NCI-H1105 treated with DMSO at 0.1 percent for 48 hours (cell line): Measurements from ENCODE around the gene TULP4.
"Not testable (repeated sequence)": the region's sequence is repeated elsewhere in the genome, so short reads cannot be mapped to it uniquely, and the experiment has no call there.

Source experiments
- DNase-seq: peaks from one replicate; lab custom pipeline; 2025; lab: John Stamatoyannopoulos, UW

The TULP4 gene

DNA sequence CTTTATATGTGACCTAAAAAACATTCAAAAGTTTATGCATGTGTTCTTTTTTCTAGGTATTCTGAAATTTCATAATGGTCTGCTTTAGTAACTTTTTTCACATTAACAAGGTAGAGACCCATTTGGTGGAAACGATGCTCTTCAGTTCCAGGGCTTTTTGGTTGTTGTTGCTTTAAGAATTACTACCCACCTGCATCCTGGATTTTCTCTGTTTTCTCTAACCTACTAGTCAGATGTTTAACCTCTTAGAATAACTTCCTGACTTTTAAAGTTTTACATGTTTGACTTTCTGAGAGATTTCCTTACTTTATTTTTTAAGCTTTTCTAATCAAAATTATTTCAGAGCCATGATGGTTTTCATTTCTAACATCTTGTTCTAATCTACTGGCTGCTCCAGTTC lies 14.9 kb downstream of the TULP4 start:
- DNase-seq: no peak

- no peak for DNase-seq
Measured at GRCh38 chr6:158328952-158329351, 16.7 kb downstream of the TULP4 start.

GRCh38 chr6:158329531-158329930 lies 17.3 kb downstream of the TULP4 start:
- DNase-seq: no peak

DNA sequence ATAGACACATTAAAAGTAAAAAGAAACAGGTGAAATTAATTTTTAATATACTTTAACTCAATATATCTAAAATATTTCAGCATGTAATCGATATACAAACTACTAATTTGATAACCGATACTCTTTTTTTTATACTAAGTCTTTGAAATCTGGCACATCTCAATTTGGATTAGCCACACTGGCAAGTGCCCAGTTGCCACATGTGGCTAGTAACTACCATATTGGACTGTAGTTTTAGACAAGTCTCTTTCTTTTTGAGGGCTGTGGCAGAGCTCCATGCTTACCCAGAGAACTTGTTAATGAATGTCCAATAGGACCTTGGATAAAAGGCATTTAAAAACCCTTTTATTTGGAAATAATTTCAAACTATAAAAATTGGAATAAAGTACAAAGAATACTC lies 17.8 kb downstream of the TULP4 start:
- DNase-seq: no peak

DNA sequence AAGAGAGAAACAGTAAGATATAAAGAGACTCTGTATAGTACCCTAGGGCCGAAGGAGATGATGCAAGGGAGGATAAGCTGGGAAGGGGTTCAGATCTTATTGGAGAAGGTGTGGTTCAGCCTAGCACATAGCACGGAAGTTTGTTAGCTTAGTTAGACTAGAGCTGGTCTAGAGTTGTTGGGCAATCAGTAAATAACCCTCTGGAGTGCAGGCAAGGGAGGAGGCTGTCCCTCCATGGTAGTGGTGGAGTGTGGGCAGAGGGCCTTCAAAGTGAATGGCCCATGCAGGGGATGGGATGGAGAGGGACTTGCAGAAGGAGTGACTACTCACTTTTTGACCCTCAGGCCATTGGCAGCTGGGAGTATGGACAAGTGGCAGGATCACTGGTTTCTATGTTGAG lies 20.0 kb downstream of the TULP4 start:
- no peak for DNase-seq

DNA sequence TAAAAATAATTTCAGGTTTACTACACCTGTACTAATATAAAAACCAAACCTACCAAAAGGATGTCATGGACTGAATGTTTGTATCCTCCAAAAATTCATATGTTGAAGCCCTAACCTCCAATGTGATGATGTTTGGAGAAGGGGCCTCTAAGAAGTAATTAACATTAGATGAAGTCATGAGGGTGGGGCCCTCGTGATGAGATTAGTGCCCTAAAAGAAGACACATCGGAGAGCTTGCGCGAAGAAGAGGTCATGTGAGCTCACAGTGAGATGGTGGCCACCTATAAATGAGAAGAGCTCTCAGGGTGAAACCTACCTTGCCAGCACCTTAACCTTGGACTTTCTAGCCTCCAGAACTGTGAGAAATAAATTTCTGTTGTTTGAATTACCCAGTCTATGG lies 20.8 kb downstream of the TULP4 start:
- DNase-seq: no peak

- DNase-seq: no peak
Measured at GRCh38 chr6:158334534-158334933, 22.3 kb downstream of the TULP4 start.

DNA sequence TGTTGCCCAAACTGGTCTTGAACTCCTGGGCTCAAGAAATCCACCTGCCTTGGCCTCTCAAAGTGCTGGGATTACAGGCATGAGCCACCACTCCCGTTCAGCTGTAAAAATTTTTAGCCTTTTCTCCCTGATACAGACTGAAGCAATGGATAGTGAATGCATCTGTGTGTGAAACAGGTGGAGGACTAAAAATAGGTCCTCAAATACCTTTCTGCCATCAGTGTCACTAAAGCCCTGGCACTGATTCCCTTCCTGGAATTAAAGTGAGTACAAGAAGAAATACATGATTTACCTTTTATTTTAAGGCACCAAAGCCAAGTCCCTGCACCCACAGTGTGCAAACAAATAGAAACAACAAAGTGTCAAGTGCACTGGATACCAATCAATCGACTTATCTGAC lies 25.1 kb downstream of the TULP4 start:
- no peak for DNase-seq

- DNase-seq: peak; percentile 55
Measured at GRCh38 chr6:158338311-158339112, 26.2 kb downstream of the TULP4 start.

- DNase-seq: not testable (repeated sequence)
Measured at GRCh38 chr6:158339197-158339596, 26.9 kb downstream of the TULP4 start.

- no peak for DNase-seq
Measured at GRCh38 chr6:158340252-158340651, 28.0 kb downstream of the TULP4 start.

- DNase-seq: no peak
Measured at GRCh38 chr6:158344534-158344933, 32.3 kb downstream of the TULP4 start.

- not testable (repeated sequence) for DNase-seq
Measured at GRCh38 chr6:158345444-158345843, 33.2 kb downstream of the TULP4 start.

- no peak for DNase-seq
Measured at GRCh38 chr6:158347335-158347734, 35.1 kb downstream of the TULP4 start.

- DNase-seq: not testable (repeated sequence)
Measured at GRCh38 chr6:158348737-158349504, 36.7 kb downstream of the TULP4 start.

DNA sequence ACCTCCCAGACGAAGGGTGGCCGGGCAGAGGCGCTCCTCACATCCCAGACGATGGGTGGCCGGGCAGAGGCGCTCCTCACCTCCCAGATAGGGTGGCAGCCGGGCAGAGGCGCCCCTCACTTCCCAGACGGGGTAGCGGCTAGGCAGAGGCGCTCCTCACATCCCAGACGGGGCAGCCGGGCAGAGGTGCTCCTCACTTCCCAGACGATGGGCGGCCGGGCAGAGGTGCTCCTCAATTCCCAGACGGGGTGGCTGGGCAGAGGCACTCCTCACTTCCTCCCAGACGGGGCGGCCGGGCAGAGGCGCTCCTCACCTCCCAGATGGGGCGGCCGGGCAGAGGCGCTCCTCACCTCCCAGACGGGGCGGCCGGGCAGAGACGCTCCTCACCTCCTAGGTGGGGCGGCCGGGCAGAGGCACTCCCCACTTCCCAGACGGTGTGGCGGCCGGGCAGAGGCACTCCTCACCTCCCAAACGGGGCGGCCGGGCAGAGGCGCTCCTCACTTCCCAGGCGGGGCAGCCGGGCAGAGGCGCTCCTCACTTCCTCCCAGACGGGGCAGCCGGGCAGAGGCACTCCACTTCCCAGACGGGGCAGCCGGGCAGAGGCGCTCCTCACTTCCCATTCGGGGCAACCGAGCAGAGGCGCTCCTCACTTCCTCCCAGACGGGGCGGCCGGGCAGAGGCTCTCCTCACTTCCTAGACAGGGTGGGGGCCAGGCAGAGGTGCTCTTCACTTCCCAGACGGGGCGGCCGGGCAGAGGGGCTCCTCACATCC lies 37.4 kb downstream of the TULP4 start:
- DNase-seq: not testable (repeated sequence)

DNA sequence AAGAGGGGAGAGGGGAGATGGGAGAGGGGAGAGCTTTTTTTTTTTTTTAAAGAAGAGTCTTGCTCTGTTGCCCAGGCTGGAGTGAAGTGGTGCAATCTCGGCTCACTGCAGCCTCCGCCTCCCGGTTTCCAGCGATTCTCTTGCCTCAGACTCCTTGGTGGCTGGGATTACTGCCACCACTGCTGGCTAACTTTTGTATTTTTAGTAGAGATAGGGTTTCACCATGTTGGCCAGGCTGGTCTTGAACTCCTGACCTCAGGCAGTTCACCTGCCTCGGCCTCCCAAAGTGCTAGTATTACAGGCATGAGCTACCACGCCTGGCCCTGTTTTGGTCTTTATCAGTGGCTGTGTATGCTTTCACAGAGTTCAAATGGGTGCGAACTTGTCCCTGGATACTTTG lies 38.5 kb downstream of the TULP4 start:
- not testable (repeated sequence) for DNase-seq

GRCh38 chr6:158353883-158354877 lies 41.9 kb downstream of the TULP4 start:
- no peak for DNase-seq

GRCh38 chr6:158356586-158357546 lies 44.6 kb downstream of the TULP4 start:
- DNase-seq: no peak

GRCh38 chr6:158357570-158358216 lies 45.4 kb downstream of the TULP4 start:
- DNase-seq: no peak
